HEK293T (cell line): ENCODE data around the gene FRMD8.

Experiments used
- CTCF ChIA-PET: fragments of 350-600 bp; formaldehyde crosslinking; extraction: SDS; loops from one replicate; lab custom pipeline; 2021; ENCODE audit warnings: antibody characterized with exemption, inconsistent platforms; lab: Yijun Ruan, JAX
- POLR2A ChIA-PET: fragments of 350-600 bp; formaldehyde crosslinking; extraction: SDS; loops from one replicate; lab custom pipeline; 2020; ENCODE audit warnings: antibody characterized with exemption, inconsistent platforms; lab: Yijun Ruan, JAX
- DNase-seq: peaks from one replicate; pipeline ENCODE4 v3.0.0; 2012; ENCODE audit warnings: mixed read lengths; ENCODE audit errors: extremely low spot score
- ARNT ChIP-seq: fragments of 450-650 bp; IDR thresholded peaks from 2 replicates; pipeline ENCODE4 v1.6.1; 2017; ENCODE audit warnings: mild to moderate bottlenecking
- BHLHE40 ChIP-seq: fragments of 450-650 bp; IDR thresholded peaks from 2 replicates; pipeline ENCODE4 v1.6.1; 2016; ENCODE audit warnings: mild to moderate bottlenecking, moderate library complexity, borderline replicate concordance
- CTBP1 ChIP-seq: fragments of 450-650 bp; IDR thresholded peaks from 2 replicates; pipeline ENCODE4 v1.6.1; 2016; ENCODE audit warnings: borderline replicate concordance
- ELF4 ChIP-seq: fragments of 450-650 bp; IDR thresholded peaks from 2 replicates; pipeline ENCODE4 v1.6.1; 2017; ENCODE audit warnings: antibody characterized with exemption
- FOXA1 ChIP-seq: fragments of 450-650 bp; IDR thresholded peaks from 2 replicates; pipeline ENCODE4 v1.6.1; 2016; ENCODE audit warnings: mild to moderate bottlenecking
- FOXK2 ChIP-seq: fragments of 450-650 bp; IDR thresholded peaks from 2 replicates; pipeline ENCODE4 v1.6.1; 2016; ENCODE audit warnings: mild to moderate bottlenecking
- FOXM1 ChIP-seq: fragments of 450-650 bp; IDR thresholded peaks from 2 replicates; pipeline ENCODE4 v1.6.1; 2017; ENCODE audit warnings: mild to moderate bottlenecking, borderline replicate concordance
- HDGF ChIP-seq: fragments of 450-650 bp; IDR thresholded peaks from 2 replicates; pipeline ENCODE4 v1.6.1; 2017; ENCODE audit warnings: antibody characterized with exemption, borderline replicate concordance
- L3MBTL2 ChIP-seq: fragments of 450-650 bp; conservative IDR thresholded peaks from 2 replicates; pipeline ENCODE4 v1.6.1; 2016; ENCODE audit warnings: mild to moderate bottlenecking
- LEF1 ChIP-seq: fragments of 450-650 bp; IDR thresholded peaks from 2 replicates; pipeline ENCODE4 v1.6.1; 2017; ENCODE audit warnings: mild to moderate bottlenecking, borderline replicate concordance
- NFRKB ChIP-seq: fragments of 450-650 bp; IDR thresholded peaks from 2 replicates; pipeline ENCODE4 v1.6.1; 2016; ENCODE audit warnings: mild to moderate bottlenecking, moderate library complexity
- PKNOX1 ChIP-seq: fragments of 450-650 bp; IDR thresholded peaks from 2 replicates; pipeline ENCODE4 v1.6.1; 2016
- SP1 ChIP-seq: fragments of 450-650 bp; IDR thresholded peaks from 2 replicates; pipeline ENCODE4 v1.6.1; 2017
- SUZ12 ChIP-seq: fragments of 450-650 bp; IDR thresholded peaks from 2 replicates; pipeline ENCODE4 v1.6.1; 2016; ENCODE audit warnings: mild to moderate bottlenecking
- TARDBP ChIP-seq: fragments of 450-650 bp; IDR thresholded peaks from 2 replicates; pipeline ENCODE4 v1.6.1; 2016
- ZNF384 ChIP-seq: fragments of 450-650 bp; IDR thresholded peaks from 2 replicates; pipeline ENCODE4 v1.6.1; 2016

FRMD8 gene

GRCh38 chr11:65444314-65445051 lies 58.0 kb downstream of the FRMD8 start:
- no peak for DNase-seq
- CTCF ChIA-PET: interaction anchor here (1.1 kb wide), 1 partner anchor 27 kb away, joined by 3 read pairs; no protein-coding TSS in a partner anchor
- no peak for TF ChIP-seq ZNF384
- no peak for TF ChIP-seq FOXM1
- no peak for TF ChIP-seq PKNOX1
- TF ChIP-seq FOXA1: no peak
- no peak for TF ChIP-seq CTBP1
- no peak for TF ChIP-seq LEF1
- no peak for TF ChIP-seq NFRKB
- no peak for TF ChIP-seq SP1
- no peak for TF ChIP-seq ELF4
- POLR2A ChIA-PET: interaction anchor here (0.7 to 11.2 kb wide), 9 partner anchors 12 to 65 kb away, joined by 3 to 156 read pairs (median 5); partner anchors contain the start of genes MALAT1 and NEAT1

- ChIA-PET CTCF (interaction anchor here (1.1 kb wide), 1 partner anchor 26 kb away, joined by 3 read pairs; no protein-coding TSS in a partner anchor), POLR2A (interaction anchor here (0.6 to 11.2 kb wide), 9 partner anchors 13 to 64 kb away, joined by 3 to 156 read pairs (median 7); partner anchors contain the start of genes MALAT1 and NEAT1)
- no peak for DNase-seq
- no peak for TF ChIP-seq SP1
- no peak for TF ChIP-seq CTBP1
- no peak for TF ChIP-seq ELF4
- no peak for TF ChIP-seq BHLHE40
- no peak for TF ChIP-seq FOXA1
- no peak for TF ChIP-seq ARNT
- TF ChIP-seq HDGF: no peak
- TF ChIP-seq FOXM1: no peak
- TF ChIP-seq L3MBTL2: no peak
Observed at GRCh38 chr11:65445101-65445603, 58.7 kb downstream of the FRMD8 start.

GRCh38 chr11:65445604-65446445 lies 59.4 kb downstream of the FRMD8 start:
- TF ChIP-seq PKNOX1: peak; percentile 84
- no peak for TF ChIP-seq ELF4
- TF ChIP-seq HDGF: no peak
- no peak for DNase-seq
- POLR2A ChIA-PET: interaction anchor here (0.6 to 11.2 kb wide), 15 partner anchors 12 to 63 kb away, joined by 3 to 156 read pairs (median 5); partner anchors contain the start of genes MALAT1 and NEAT1
- CTCF ChIA-PET: interaction anchor here (0.6 to 1.4 kb wide), 5 partner anchors 26 to 131 kb away, joined by 3 to 4 read pairs (median 3); no protein-coding TSS in a partner anchor

GRCh38 chr11:65446446-65447277 lies 60.2 kb downstream of the FRMD8 start:
- POLR2A ChIA-PET: interaction anchor here (1.0 to 11.2 kb wide), 16 partner anchors 13 to 76 kb away, joined by 3 to 156 read pairs (median 6); partner anchors contain the start of genes MALAT1 and NEAT1
- CTCF ChIA-PET: interaction anchor here (0.6 to 1.4 kb wide), 6 partner anchors 25 to 131 kb away, joined by 3 to 4 read pairs (median 3); no protein-coding TSS in a partner anchor
- DNase-seq: no peak
- TF ChIP-seq BHLHE40: no peak
- no peak for TF ChIP-seq ARNT
- no peak for TF ChIP-seq ELF4
- no peak for TF ChIP-seq NFRKB
- TF ChIP-seq TARDBP: no peak
- no peak for TF ChIP-seq FOXA1
- TF ChIP-seq SUZ12: no peak
- TF ChIP-seq FOXK2: no peak
- TF ChIP-seq SP1: no peak
- no peak for TF ChIP-seq LEF1
- no peak for TF ChIP-seq HDGF
- no peak for TF ChIP-seq PKNOX1
- TF ChIP-seq FOXM1: no peak
- TF ChIP-seq ZNF384: no peak

GRCh38 chr11:65448074-65448417 lies 61.6 kb downstream of the FRMD8 start:
- TF ChIP-seq ZNF384 (no peak), ARNT (no peak), LEF1 (no peak), L3MBTL2 (no peak), CTBP1 (no peak), HDGF (no peak), SUZ12 (no peak), SP1 (no peak), TARDBP (no peak), NFRKB (no peak), ELF4 (no peak), FOXM1 (no peak), BHLHE40 (no peak), PKNOX1 (no peak)
- ChIA-PET POLR2A (interaction anchor here (1.7 to 11.2 kb wide), 7 partner anchors 24 to 60 kb away, joined by 5 to 156 read pairs (median 8); partner anchors contain the start of genes MALAT1 and NEAT1), CTCF (interaction anchor here (1.1 kb wide), 1 partner anchor 33 kb away, joined by 3 read pairs; no protein-coding TSS in a partner anchor)
- DNase-seq: no peak
